NCI-H128 (cell line): ENCODE results near the gene SLC7A4.
"Not testable (repeated sequence)": the region's sequence is repeated elsewhere in the genome, so short reads cannot be mapped to it uniquely, and the experiment has no call there.

Source experiments
- DNase-seq: peaks from one replicate; lab custom pipeline; 2025; ENCODE audit not compliant: unreplicated experiment; lab: John Stamatoyannopoulos, UW

SLC7A4 gene

DNA sequence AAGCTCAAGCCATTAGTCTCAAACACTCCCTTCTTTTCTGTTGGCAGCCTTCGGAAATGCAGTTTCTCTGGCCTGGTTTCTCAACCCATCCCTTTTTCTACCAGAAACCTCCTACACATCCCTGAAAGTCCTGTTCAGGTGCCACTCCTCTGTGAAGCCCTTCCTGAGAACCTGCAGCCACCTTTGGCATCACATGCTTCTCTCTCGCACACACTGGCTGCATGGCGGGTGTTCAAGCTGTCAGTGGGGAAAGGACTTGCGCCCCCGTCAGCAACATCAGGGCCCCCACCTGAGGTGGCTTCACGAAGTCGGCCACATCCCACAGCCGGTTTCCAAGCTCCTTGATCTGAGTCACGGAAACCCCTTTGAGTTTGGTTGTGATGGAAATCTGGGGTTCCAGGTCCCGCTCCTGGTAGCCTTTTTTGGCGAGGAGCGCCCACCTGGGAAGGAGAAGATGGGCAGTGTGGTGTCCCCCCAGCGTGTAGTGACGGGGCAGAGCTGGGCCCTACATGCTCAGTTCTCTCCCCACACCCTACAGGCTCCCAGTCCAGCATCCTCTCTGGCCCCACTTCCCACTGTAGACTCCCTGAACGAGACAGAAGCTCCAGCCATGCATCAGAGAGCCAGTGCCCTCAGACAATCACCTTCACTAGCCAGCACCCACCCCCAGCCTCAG lies 11.6 kb upstream of the SLC7A4 start:
- no peak for DNase-seq

DNA sequence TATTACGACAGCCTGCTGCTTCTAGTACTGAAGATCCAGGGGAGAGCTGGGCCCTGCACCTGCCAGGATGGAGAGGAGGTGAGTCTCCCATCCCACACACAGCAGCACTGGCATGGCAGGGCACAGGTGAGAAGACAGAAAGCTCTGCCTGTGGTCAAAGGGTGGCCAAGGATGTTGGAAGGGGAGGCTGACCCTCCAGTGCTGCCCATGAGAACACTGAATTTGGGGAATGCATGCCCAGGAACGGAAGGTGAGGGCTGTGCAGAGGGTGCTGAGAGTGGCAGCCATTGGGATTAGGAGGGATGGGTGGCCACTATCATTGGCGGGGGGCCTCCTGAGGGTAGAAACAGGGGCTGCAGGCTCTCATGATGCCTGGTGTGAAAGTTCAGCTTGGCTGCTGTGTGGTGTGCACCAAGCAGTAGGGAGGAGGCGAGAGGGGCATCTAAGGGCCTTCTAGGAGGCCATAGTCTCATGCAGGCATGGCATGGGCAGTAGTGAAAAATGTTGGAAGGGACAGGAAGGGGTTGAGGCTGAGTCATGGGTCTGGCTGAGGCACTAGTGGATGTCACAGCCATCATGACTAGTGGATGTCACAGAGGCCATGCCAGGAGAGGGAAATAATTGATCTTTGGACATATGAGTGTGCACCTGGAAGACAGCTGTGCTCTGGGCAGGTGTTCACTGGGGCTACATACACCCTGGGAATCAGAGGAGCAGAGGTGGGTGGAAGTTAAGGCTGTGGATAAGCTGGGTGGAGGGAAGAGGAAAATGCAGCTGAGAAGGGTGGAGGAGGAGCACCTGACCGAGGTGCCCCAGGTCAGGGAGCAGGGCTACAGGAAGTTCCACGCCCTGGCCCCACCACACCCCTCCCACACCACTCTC lies 10.9 kb upstream of the SLC7A4 start:
- no peak for DNase-seq

DNA sequence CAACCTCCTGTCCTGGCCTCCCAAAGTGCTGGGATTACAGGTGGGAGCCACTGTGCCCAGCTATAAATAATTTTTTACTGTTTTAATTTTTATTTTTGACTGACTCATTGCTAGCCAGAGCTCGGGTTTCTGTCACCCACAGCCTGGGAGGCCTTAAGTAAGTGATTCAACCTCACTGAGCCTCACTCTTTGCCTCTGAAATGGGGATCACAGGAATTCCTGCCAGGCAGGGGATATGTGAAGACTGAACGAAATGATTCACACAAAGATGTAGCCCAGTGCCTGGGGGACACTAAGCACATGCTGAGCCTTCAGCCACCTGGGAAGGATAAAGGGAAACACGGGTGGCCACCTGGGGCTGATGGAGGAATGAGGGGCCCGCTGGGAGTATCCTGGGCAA lies 9.6 kb upstream of the SLC7A4 start:
- DNase-seq = no peak

DNA sequence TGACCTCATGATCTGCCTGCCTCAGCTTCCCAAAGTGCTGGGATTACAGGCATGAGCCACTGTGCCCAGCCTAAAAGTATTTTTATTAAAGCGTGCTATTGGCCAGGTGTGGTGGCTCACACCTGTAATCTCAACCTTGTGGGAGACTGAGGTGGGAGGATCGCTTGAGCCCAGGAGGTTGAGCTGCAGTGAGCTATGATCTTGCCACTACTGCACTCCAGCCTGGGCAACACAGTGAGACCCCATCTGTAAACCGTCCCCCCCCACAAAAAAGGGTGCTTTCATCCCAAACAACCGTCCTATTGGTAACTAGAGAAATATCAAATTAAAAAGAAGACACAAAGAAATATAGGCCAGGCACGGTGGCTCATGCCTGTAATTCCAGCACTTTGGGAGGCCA lies 6.8 kb upstream of the SLC7A4 start:
- DNase-seq = not testable (repeated sequence)

DNA sequence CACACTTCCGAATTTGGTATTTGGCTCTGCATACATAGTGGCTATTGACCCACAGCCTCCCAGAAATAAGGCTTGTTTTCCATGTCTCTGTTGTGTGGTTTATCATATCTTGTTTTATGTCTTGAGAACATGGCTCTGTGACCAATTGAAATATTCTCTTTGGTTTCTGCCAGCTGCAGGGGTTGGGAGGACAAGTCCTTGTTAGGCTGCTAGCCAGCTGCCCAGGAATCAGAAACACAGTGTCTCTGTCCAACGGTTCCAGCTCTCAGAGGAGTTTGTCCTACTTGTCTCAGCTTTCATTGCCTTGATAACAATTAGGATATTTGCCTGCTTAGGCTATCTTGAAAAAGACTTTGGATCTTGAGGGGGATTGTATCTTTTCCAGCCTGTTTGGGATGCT lies 6.0 kb upstream of the SLC7A4 start:
- DNase-seq = no peak

DNA sequence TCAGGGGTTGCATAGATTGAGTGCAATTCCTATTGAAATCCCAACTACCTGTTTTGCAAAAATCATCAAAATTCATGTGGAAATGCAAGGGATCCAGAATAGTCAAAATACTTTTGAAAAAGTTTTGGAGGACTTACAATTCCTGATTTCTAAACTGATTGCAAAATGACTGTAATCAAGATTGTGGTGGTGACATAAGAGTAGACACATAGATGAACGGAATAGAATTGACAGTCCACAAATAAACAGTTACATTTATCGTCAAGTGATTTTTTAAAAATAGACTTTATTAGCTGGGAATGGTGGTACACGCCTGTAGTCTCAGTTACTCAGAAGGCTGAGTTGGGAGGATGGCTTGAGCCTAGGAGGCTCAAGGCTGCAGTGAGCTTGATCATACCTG lies 2.6 kb upstream of the SLC7A4 start:
- no peak for DNase-seq

DNA sequence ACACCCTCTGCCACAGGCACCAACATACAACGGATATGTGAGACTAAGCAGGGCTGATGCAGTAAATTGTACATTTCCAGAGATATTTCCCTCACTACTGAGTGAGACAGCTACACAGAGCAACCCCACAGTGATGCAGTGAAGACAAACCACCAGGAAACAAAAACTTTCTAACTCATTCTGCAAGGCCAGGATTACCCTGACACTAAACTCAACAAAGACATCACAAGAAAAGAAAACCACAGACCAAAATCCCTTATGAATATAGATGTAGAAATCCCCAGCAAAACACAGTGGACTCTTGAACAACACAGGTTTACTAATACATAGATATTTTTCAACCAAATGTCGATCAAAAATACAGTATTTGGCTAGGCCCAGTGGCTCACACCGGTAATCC lies 1.5 kb upstream of the SLC7A4 start:
- DNase-seq = no peak

DNA sequence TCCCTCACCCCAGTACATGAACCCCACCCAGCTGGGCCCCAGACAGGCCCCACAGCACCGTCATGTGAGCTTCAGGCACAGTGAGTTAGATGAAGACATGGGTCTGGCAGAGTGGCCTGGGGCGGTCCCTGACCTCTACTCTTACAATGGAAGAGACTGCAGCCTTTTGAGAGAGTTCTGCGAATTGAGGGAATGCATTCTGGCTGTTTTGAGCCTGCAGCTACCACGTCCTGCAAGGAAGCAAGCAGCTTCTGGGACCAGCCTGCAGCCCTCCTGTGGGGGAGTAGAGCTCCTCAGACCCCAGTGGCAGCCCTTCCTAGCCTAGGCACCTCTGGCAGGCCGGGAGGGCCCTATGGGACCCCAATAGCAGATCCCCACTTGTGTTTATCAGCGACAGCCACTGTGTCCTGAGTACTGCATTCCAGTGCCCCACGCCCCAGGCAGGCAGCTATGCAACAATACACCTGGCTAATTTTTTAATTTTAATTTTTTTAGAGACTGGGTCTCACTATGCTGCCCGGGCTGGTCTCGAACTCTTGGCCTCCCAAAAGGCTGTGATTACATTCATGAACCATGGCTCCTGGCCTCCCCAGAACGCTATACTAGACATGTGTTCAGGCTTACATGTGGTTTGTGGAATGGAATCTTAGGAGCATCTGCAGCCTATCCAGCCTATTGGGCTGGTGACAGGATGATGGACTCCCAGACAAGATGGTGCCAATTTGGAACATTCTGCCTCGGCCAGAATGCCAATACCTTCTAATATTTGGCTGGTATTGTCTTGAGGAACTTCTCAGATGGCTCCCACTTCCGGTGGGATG lies 717 bp upstream of the SLC7A4 start:
- DNase-seq = no peak

DNA sequence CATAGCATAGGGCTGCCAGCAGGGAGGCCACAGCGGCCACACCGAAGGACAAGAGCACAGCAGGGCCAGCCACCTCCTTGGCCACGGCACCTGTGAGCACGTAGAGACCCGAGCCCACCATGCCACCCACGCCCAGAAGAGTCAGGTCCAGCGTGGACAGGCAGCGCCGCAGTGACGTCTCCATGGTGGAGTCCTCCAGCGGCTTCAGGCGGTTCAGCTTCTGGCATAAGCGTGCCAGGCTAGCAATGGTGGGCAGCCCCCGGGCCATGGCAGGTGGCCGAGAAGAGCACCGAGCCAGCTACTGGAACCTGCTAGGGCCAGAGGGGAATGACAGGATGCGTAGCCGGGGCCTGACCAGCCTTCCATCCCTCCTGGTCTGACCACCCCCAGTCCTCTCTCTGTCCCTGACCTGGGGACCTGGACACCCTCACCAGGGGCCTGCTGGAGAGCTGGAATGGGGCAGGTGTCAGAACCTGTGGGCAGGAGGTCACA lies 770 bp downstream of the SLC7A4 start:
- DNase-seq = no peak

DNA sequence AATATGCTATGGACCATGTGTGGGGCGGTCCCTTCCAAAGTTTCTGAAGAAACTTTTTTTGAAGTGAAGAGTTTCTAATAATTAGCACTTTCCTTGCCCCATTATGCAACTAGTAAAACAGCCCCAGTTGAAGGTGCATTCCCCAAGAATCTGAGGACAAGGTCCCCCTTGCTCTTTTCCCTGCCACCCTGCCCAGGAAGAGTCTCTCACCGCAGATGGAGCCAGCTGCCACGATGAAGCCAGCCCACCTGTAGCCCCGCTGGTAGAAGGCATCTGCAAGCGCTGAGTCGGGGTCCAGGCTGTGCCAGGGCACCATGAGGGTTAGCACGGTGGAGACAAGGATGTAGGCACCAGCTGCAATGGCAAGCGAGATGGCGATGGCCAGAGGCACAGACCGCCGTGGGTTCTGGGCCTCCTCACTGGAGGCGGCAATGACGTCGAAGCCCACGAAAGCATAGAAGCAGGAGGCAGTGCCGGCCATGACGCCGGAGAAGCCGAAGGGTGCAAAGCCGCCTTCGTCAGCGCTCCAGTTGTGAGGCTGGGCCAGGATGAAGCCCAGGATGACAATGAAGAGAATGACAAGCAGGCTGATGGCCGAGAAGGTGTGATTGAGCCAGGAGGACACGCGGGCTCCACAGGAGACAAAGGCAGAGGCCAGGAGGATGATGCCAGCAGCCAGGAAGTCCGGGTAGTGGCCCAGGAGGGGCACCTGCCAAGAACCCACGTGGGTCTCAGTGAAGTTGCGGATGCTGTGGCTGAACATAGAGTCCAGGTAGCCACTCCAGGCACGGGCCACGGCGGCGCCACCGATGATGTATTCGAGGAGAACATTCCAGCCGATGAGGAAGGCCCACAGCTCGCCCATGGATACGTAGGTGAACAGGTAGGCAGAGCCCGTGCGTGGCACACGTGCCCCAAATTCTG lies 1.5 kb downstream of the SLC7A4 start:
- no peak for DNase-seq

DNA sequence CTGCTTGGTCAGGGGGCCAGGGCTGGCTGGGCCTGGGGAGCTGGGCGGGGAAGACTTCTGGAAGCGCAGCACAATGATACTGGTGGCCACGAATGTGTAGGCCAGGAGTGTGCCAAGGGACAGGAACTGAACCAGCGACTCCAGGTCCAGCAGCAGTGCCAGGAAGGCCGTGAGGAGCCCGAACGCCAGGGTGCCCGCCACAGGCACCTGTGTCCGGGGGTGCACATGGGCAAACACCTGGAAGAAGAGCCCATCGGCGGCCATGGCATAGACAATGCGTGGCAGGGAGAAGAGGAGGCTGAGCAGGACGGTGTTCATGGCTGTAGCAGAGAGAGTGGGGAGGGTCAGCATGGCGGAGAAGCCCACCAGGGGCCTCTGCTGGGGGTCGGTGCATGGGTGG lies 2.3 kb downstream of the SLC7A4 start:
- no peak for DNase-seq

DNA sequence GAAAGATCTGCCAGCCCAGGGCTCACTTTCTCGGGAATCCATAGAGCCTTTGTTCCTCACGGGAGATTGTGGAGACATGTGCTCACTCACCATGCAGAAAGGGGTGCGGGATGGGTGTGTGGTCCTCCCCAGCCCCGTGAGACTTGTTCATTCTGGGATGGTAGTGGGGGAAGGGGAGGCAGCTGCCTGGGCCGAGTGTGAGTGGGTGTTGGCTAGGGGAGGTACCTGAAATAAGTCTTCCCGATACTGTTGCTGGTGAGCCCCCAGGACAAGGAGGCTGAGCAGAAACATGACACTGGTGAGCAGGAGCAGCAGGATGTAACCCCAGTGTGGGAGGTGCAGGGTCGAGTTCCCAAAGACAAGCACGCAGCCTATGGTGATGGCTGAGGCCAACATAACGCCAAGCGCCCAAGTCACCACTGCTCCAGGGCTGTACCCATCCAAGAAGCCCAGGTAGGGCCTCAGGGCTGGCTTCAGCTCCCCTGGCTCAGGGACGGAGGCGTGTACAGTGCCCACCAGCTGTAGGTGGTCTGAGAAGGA lies 2.8 kb downstream of the SLC7A4 start:
- no peak for DNase-seq

DNA sequence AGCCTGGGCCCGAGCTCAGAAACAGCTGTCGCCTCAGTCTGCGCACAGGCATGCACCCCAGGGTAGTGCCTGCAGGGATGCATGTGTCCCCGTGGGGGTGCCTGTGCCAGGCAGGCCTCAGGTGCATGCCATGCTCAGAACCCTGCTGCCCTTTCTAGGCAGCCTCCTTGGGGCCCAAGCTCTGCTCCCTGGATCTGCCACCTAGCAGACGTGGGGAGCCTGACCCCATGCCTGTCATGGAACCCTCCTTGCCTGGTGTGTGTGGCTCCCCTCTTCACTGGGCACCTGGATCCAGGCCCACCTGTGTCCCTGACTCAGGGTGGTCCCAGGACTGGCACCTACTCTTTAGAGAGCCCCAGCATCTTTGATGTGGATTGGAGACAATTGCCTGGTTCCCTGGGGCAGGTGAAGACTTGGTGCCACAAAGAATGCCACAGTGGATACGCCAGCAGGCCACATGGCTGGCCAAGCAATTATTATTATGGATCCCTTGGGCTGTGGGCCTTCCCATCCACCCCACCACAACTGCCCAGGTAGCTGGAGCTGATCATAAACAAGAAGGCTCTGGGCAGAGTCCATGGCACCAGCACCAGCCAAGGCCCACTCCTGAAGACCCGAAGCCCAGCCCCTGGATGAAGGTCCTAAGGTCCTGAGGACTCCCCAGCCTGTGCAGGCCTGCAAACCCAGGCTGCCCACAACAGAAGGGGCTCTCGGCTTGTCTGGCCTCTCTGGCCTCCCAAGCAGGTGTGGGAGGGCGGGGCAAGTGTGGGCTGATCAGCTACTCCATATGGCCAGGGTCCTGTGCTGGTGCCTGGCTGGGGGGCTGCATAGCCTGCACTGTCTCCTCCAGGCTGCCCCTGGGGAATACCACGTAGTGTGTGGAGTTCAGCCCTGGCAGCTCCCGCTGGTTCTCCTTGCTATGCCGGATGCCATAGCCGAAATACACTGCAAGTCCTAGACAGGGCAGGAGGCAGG lies 3.8 kb downstream of the SLC7A4 start:
- DNase-seq = no peak

DNA sequence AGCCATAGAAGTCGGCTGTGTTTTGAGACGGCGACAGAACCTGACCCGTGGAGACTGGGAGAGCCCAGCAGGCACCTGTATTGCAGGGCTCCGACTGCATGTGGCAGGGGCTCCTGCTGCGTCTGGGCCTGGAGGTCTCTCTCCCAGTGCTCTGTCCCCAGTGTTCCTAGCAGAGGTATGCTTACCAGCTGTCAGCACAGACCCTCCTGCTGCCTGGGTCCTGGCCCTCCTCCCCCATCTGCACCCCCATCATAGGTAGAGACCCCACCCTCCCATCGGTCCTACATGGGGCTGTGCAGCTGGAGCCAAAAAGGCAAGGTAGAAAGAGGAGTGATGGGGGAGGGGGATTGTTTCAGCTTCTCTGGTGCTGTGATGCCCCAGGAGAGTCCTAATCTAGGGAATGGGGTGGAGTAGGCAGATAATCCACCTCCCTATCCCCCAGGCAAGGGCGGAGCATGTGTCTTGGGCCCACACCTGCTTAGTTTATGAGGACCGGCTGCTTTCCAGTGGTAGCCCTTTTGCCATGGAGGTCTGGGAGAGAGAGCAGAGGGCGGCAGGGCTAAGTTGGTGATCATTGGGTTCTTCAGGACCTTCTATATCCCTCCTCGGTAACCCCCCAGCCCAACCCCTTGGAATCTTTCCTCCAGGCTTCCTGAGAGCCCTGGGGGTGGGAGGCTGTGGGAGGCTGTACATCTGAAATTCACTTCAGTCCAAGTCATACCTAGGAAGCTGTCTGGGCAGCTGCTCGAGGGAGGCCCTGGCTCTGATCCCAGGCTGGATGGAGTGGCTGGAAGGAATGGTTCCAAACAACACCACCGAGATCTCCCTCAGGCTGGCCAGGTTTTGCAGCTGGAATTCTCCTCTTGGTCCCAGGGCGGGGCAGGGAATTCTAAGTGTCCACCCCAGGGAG lies 5.3 kb downstream of the SLC7A4 start:
- DNase-seq = no peak

DNA sequence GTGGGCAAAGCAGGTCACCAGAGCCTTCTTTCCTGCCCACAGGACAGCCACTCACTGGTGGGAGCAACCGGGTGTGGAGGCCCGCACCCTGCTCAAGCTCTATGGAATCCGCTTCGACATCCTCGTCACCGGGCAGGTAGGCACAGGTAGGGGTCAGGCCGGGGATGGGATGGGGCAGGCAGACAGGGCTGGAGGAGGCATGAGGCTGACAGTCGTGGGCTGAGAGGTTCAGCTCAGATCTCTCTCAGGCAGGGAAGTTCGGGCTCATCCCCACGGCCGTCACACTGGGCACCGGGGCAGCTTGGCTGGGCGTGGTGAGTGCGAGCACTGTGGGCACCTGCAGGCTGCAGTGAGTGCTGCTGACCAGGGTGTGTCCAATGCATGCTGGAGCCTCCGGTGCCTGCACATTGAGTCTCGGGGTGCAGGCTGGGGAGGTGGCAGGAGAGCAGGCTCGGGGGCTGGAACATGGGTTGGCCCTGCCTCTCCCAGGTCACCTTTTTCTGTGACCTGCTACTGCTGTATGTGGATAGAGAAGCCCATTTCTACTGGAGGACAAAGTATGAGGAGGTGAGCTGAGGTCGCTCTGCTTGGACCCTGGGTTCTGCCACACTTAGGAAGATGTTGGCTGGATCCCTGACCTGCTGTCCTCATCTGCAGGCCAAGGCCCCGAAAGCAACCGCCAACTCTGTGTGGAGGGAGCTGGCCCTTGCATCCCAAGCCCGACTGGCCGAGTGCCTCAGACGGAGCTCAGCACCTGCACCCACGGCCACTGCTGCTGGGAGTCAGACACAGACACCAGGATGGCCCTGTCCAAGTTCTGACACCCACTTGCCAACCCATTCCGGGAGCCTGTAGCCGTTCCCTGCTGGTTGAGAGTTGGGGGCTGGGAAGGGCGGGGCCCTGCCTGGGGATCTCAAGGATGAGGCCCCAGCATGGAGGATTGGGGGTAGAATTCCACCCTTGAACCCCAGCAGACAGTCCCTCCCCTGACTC lies 6.3 kb downstream of the SLC7A4 start:
- no peak for DNase-seq

DNA sequence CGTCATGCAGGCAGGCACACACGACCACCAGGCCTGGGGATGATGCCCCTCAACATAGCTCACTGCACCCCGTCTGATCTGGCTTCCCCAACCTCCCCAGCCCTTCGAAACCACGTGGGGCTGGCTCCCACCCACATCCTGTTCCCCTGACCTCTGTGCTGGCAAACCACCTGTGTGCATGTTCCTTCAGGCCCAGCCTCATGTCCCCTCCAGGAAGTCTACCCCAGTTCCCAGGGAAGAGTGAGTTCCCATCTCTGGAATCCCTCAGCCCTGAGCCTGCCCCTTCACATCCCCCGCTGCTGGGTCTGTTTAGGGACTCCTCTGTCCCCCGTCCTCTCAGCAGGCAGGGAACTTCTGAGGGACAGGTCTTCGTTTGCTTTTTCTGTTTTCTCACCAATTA lies 7.1 kb downstream of the SLC7A4 start:
- DNase-seq = no peak
